Hepatocyte (in vitro differentiated cells): ENCODE measurements around the gene SMIM21.

Experiments
- EZH2 ChIP-seq: fragments of 200-600 bp; sonication (generic); IDR thresholded peaks from 2 replicates; pipeline ENCODE4 v1.6.1; 2016; ENCODE audit warnings: antibody characterized with exemption, mild to moderate bottlenecking, borderline replicate concordance
- TF ChIP-seq, protein P1 (sequence below): fragments of 200-600 bp; sonication (generic); IDR thresholded peaks from 2 replicates; pipeline ENCODE4 v1.5.1; 2016; ENCODE audit warnings: antibody characterized with exemption, mild to moderate bottlenecking; ENCODE audit not compliant: poor library complexity

DNA sequence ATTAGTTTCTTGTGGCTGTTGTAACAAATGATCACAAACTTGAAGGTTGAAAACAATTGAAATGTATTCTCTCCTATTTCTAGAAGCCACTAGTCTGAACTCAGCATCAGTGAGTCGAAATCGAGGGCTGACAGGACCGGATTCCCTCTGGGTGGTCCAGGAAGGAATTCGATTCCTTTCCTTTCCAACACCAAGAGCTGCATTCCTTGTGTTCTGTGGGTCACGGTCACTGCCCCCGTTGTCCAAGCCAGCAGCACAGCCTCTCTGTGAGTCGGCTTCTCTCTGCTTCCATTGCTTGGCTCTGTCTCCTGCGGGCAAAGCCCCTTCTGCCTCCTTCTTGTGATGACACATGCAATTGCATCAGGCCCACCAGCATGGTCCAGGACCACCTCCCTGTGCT lies 67.3 kb downstream of the SMIM21 start:
- TF ChIP-seq, protein P1, sequence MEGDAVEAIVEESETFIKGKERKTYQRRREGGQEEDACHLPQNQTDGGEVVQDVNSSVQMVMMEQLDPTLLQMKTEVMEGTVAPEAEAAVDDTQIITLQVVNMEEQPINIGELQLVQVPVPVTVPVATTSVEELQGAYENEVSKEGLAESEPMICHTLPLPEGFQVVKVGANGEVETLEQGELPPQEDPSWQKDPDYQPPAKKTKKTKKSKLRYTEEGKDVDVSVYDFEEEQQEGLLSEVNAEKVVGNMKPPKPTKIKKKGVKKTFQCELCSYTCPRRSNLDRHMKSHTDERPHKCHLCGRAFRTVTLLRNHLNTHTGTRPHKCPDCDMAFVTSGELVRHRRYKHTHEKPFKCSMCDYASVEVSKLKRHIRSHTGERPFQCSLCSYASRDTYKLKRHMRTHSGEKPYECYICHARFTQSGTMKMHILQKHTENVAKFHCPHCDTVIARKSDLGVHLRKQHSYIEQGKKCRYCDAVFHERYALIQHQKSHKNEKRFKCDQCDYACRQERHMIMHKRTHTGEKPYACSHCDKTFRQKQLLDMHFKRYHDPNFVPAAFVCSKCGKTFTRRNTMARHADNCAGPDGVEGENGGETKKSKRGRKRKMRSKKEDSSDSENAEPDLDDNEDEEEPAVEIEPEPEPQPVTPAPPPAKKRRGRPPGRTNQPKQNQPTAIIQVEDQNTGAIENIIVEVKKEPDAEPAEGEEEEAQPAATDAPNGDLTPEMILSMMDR: no peak
- no peak for TF ChIP-seq EZH2
